NK-92 (cell line): Measurements from ENCODE around the gene RGPD6.
"Not testable (repeated sequence)": the region's sequence is repeated elsewhere in the genome, so short reads cannot be mapped to it uniquely, and the experiment has no call there.

ENCODE experiments used
- DNase-seq: peaks from one replicate; lab custom pipeline; 2025; ENCODE audit not compliant: unreplicated experiment; lab: John Stamatoyannopoulos, UW

The RGPD6 gene

DNA sequence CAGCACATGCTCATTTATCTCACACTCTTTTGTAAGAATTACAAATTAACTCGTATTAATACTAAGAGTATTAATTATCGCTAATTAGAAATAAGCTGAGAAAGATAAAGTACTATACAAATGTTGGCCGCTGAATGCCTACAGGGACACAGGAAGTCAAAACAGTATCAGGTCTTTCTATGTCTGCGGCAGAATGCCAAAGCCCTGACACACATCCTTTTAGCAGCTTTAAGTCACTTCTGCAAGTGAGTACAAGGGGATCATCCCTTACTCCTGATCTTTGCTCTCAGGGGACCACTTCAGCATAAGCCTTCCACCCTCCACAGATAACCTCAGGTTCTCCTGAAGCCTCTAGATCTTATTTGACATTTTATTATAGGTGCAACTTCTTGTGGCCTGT lies 94.3 kb downstream of the RGPD6 start:
- DNase-seq, result not testable (repeated sequence)

DNA sequence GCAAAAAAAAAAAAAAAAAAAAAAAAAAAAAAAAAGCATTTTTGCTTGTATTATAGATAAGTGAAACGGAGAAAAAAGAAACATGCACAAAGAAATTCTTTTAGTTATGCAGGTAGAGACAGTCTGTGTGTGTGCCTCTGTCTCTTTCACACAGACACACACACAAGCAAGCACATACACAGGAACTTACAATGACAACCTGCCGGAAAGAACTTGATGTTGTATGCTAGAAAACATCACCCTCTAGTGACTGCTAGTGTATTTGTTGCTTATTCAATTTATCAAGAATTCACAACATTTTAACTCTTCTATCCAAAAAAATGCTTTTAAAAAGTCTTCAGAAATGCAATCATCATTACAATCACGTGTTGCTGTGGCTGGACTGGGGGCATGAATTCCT lies 95.8 kb downstream of the RGPD6 start:
- not testable (repeated sequence) for DNase-seq

DNA sequence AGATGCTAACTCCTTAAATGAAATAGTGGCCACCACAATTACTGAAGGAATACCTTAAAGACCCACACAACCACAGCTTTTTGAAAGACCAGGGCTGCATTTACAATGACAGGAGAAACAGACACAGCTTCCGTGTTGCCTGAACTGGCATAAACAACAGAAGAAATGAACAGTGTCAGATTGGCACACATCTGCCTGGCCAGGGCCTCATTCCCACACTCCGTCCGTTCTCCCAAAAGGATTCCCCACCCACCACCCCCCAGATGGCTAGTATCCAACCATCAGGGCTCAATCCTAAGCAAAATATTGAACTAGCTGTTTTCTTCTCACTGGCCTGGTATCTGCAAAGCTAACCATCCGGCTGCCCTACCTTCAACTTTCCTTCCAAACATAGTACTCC lies 96.9 kb downstream of the RGPD6 start:
- not testable (repeated sequence) for DNase-seq

DNA sequence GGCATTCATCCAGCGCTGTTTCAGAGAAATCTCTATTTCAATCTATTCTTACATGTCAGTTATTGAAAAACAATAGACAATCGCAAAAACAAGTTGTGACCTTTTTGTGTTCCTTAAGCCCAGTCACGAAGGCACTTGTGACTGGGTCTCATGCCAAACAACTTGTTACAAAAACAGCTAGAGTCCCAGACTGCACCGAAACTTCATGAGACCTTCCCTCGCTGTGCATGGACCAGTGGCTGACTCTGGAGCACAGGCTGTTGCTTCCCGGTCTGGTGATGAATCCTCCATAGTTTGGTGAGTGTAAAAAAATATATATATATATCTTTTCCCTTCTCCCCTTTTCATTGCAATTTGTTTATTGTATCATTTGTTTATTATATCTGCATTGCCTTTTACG lies 99.7 kb downstream of the RGPD6 start:
- DNase-seq, result not testable (repeated sequence)

DNA sequence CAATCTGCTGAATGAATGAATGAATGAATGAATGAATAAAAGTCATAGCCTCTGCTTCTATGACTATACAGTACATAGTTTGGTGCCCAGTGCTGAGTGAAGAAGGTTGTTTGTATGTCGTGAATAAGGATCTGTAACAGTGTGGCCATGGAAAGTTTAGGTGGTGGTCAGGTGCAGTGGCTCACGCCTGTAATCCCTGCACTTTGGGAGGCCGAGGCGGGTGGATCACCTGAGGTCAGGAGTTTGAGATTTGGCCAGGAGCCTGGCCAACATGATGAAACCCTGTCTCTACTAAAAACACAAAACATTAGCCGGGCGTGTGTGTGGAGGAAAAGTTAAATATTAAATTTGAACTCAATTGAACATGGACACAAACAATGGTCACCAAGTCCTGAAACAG lies 100.1 kb downstream of the RGPD6 start:
- not testable (repeated sequence) for DNase-seq

GRCh38 chr2:110475627-110476359 lies 101.2 kb downstream of the RGPD6 start:
- not testable (repeated sequence) for DNase-seq

DNA sequence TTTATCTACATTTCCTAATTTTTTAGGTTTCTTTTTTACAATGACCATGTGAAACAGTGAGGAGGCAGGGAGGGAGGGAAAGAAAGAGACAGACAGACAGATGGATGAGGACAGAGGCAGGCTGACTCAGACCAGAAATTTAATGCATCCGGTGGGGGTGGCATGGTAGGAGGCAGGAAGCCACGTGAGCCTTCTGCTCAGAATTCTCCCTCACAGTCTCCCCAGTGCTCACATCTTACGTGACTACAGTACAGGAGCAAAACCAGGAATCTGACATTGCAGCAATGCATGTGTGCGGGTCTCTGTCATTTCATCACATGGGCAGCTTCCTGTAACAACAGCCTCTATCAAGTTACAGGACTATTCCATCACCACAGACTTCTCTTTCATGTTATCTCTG lies 102.1 kb downstream of the RGPD6 start:
- DNase-seq, result not testable (repeated sequence)

DNA sequence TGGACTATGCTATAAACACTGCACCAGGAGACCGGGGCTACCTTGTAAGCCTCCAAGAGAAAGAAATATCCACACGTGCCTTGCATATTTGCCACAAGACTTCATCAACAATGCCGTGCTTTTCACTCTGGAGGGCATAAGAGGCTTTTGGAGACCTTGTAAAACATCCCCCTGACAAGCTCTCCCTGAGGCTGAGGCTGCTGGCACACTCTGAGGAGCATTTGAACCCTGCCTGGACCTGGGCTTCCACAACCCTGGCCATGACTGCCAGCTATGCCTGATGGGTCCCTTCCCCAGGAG lies 104.0 kb downstream of the RGPD6 start:
- not testable (repeated sequence) for DNase-seq

DNA sequence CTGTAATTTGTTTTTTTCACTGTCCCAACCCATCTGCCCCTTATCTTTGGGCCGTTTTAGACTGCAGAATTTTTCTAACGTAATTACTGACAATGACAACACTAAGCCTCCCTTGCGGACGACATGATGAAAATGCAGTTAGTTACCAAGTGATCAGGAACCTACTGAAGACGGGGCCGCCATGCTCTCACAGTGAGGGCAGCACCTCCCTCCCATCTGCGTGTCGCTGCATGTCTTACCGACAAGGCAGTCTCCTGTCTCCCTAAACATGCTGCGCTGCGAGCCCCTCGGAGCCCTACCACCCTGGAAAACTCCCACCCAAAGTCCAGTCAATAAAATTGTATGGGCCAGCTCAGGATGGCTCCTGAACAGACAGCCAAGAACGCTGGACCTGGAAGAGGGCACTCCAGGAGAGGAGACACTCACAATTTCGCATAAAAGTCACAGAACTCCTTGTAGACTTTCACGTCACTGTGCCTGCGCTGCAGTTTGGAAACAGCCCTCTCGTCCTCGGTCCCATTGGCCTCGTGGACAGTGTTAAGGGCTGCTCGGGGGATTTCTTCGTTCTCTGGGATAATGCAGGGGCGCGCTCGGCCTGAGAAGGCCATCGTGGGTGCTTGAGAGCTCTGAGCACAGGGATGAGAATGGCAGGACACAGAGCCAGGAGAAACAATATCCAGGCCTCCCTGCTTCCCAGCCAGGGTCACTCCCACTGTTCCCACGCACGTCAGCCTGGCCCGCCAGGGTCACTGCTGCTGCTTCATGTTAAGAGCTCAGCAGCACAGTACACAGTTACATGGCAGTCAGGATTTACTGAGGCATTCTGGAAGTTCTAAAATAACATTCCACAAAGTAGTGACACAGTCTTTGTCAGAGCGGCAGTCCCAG lies 104.6 kb downstream of the RGPD6 start, which contains the start of gene LIMS4:
Gene LIMS4 (minus strand): TSS at position 646 of the 888 bp plus-strand sequence. CDS start 38 bp downstream, at position 608.
- not testable (repeated sequence) for DNase-seq

DNA sequence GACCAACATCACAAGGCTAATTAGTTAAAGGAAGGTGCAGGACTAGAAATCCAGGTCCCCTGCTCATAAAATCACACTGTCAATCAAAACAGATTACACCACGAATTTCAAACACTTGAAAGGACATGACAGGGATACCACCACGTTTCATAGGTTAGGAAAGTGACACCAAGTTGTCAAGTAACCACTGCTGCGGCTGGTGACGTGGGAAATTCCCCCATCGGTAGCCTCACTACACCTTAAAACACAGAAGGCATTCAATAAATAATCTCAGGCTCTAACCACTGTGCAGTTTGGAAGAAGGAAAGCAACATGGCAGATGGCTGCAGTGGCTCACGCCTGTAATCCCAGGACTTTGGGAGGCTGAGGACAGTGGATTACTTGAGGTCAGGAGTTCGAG lies 108.1 kb downstream of the RGPD6 start:
- not testable (repeated sequence) for DNase-seq

DNA sequence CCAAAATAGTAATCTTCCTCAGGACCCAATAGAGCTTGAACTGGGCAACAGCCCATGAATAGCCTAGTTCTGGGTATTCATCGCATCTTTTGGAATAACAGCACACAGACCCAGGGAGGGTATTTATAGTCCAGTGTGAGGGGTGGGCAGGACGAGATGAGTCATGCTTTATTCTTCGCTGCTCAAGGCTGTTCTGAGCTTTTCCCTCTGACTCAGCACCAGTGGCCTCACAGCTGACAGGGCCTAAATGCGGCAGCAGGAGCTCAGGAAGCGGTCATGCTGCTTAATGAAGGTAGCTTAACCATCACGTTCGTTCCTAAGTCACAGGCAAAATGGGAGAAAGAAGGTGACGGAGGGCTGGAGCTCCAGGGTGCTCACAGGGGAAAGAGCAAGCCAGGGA lies 111.7 kb downstream of the RGPD6 start:
- DNase-seq, result not testable (repeated sequence)
